Keratinocyte (primary cell): Measurements from ENCODE around the gene PSD.

Source experiments
- CTCF ChIP-seq, 3 experiments: IDR thresholded peaks in 1 of 3; conservative IDR thresholded peaks in 1 of 3; optimal IDR thresholded peaks in 1 of 3; 2 replicates in 2 of 3; 3 replicates in 1 of 3; pipeline versions ENCODE3 to v1.5.1; 2011; ENCODE audit warnings: low read length in 3 of 3, mild to moderate bottlenecking in 3 of 3, moderate library complexity in 2 of 3, control low read depth in 1 of 3, inconsistent platforms in 1 of 3; ENCODE audit not compliant: insufficient read depth in 2 of 3; ENCODE audit errors: extremely low read depth in 1 of 3
- EZH2 ChIP-seq: IDR thresholded peaks from one replicate; pipeline ENCODE4 v1.6.1; 2012; ENCODE audit warnings: inconsistent platforms, mild to moderate bottlenecking, low read length, moderate library complexity

- TF ChIP-seq EZH2: no peak
- TF ChIP-seq CTCF (optimal IDR thresholded peaks at IDR 0.05 in 1 of 3, IDR thresholded peaks at IDR 0.05 in 1 of 3, conservative IDR thresholded peaks at IDR 0.05 in 1 of 3; ENCODE audit: extremely low read depth in 1 of 3, insufficient read depth in 2 of 3, low read length in 3 of 3): peak; percentile 80 to 97 (median 92)
Observed at GRCh38 chr10:102422545-102423129, 4.1 kb upstream of the PSD start.
